D341Med (cell line): ENCODE results near the gene JMJD1C.
"Not testable (repeated sequence)": the region's sequence is repeated elsewhere in the genome, so short reads cannot be mapped to it uniquely, and the experiment has no call there.

Experiments used
- DNase-seq: peaks from one replicate; pipeline ENCODE4 v3.0.0; 2012; ENCODE audit warnings: low spot score

Gene JMJD1C

DNA sequence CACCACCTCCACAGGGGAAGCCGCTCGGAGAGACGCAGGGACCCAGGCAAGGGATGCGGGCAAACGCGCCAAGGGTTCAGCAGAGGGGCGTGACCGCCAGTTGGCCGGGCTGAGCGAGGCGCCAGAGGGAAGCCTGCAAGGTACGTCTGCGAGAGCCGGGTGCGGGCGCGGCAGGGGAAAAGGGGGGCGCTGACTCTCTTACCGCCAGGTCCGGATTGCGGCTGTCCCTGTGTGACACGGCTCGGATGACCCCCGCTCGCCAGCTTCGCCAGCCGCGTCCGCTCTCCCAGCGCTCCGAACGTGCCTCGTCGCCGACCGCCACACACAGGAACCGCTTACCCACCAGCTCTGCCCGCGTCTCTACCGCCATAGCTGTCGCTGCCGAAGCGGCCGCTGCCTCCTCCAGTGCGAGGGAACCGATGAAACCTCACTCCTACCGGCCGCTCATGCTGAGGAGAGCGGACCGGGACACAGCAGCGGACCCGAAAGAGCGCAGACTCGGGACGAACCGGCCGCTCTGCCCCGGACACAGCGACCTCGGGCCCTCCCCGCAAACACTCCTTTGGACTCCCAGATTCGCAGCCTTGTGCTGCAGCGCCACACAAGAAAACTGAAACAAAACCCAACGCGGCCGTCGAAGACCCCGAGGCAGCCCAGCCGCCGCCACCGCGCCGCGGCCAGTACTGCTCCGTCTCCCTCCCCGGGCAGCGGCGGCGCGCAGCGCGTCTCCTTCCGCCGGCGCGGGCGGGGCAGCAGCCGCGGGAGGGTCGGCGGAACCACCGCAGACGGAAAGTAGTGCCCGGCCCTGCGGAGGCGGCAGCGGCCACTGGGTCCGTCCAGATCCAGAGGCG is at the start of gene JMJD1C:
Gene JMJD1C (minus strand): TSS at position 685 of the 851 bp plus-strand sequence. CDS start 315 bp downstream, at position 370.
- peak; percentile 81 for DNase-seq

GRCh38 chr10:63515002-63515763 is 49.4 kb upstream of the JMJD1C start:
- DNase-seq: no peak

DNA sequence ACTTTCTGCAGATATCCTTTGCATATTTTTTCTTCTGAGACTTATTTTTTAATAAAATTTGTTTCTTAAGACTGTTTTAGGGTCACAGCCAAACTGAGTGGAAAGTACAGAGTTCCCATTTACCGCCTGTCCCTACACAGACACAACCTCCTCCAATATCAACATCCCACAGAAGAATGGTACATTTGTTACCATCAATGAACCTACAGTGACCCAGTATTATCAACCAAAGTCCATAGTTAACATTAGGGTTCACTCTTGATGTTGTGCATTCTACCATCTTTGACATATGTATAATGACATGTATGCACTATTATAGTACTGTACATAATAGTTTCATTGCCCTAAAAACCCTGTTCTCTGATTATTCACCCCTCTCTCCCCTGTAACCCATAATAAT is 40.8 kb upstream of the JMJD1C start:
- DNase-seq: no peak

- DNase-seq: no peak
Measured at GRCh38 chr10:63505562-63505961, 39.8 kb upstream of the JMJD1C start.

DNA sequence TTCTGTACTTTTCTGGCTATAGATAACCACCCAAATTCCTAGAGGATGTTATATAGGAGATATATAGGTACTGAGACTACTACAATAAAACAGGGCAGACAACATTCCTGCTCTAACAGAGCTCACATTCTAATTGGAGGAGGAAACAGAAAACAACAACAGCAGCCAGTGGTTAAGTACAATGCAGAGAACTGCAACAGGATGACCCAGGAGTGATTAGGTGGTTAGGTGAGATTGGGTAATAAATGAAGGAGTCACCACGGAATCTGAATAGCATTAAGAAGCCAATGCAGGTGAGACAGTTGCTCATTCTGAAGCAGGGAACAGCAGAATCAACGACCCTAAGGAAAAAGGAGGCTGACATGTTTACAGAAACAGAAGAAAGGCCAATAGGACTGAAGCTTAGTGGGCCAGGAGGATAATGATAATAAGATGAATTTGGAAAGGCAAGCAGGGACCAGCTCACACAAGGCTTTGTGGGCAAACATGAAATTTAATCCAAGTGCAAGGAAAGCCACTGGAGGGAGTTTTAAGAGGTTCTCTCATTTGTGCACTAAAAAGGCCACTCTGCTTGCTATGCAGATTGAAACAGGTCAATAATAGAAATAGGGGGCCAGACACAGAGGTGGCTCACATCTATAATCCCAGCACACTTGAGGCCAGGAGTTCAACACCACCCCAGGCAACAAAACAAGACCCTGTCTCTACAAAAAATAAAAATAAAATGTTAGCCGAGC is 38.5 kb upstream of the JMJD1C start:
- DNase-seq: no peak

GRCh38 chr10:63503395-63503794 is 37.6 kb upstream of the JMJD1C start:
- no peak for DNase-seq

DNA sequence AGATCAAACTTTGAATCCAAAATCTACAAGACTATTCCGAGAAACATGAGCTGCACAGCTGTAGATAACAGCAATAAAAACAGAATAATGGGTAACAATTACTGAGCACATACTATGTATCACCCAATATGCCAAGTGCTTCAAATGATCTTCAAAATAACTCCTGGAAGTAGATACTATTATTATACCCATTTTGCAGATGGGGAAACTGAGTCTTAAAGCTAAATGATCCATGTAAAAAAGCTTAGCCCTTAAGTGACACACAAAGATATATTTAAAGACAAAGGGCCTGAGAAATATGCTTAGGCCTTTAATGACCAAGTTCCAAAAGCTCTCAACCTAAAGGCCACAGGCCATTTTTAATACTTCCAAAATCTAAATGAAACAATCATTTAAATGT is 37.1 kb upstream of the JMJD1C start:
- no peak for DNase-seq

- no peak for DNase-seq
Measured at GRCh38 chr10:63501954-63502353, 36.2 kb upstream of the JMJD1C start.

- not testable (repeated sequence) for DNase-seq
Measured at GRCh38 chr10:63500551-63500950, 34.8 kb upstream of the JMJD1C start.

DNA sequence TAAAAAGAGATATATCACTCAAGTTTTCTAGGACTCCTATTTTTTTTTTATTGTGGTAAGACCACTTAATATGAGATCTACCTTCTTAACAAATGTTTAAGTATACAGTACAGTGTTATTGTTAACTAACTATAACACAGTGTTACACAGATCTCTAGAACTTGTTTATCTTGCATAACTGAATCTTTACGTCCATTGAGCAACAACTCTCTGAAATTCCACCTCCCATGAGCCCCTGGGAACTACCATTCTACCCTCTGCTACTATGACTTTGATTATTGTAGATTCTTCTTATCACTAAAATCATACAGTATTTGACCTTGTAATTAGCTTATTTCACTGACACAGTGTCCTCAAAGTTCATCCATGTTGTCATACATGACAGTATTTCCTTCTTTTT is 32.9 kb upstream of the JMJD1C start:
- DNase-seq: no peak

DNA sequence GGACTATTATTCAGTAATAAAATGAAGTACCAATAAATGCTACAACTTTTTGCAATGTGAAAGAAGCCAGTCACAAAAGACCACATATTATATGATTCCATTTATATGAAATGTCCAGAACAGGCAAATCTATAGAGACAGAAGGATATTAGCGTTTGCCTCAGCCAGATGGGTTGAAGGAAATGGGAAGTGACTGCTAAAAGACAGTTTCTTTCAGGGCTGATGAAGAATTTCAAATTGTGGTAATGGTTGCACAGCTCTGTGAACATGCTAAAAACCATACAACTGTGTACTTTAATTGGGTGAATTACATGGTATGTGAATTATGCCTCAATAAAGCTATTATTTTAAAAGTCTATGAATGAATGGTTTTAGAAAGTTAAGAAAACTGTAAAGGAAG is 31.5 kb upstream of the JMJD1C start:
- no peak for DNase-seq

- DNase-seq: no peak
Measured at GRCh38 chr10:63496561-63496960, 30.8 kb upstream of the JMJD1C start.

DNA sequence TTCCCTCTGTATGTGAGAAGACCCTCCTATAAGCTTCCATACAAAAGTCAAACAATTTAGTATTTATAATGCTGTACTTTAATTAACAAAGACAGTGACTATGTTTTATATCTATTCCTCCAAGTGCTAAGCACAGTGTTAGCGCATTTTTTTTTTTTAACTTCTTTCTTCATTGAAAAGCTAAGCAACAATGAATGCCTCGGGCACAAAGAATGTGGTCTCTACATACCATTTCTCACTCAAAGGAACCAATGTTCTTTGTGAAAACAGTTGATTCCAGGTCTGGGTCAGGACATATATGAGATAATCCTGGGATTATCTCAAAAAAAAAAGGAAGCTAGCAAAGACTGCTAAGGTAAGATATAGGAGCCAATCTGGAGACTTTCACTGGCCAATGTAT is 29.2 kb upstream of the JMJD1C start:
- DNase-seq: no peak

GRCh38 chr10:63493004-63493403 is 27.2 kb upstream of the JMJD1C start:
- no peak for DNase-seq

DNA sequence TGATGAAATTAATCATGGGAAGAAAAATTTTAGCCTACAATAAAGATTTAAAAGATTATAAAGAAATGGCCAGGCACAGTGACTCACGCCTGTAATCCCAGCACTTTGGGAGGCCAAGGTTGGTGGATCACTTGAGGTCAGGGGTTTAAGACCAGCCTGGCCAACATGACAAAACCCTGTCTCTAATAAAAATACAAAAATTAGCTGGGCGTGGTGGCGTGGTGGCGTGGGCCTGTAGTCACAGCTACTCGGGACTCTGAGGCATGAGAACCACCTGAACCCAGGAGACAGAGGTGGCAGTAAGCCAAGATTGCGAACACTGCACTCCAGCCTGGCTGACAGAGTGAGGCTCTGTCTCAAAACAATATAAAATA is 26.5 kb upstream of the JMJD1C start:
- DNase-seq: not testable (repeated sequence)

GRCh38 chr10:63491588-63492316 is 26.0 kb upstream of the JMJD1C start:
- no peak for DNase-seq

DNA sequence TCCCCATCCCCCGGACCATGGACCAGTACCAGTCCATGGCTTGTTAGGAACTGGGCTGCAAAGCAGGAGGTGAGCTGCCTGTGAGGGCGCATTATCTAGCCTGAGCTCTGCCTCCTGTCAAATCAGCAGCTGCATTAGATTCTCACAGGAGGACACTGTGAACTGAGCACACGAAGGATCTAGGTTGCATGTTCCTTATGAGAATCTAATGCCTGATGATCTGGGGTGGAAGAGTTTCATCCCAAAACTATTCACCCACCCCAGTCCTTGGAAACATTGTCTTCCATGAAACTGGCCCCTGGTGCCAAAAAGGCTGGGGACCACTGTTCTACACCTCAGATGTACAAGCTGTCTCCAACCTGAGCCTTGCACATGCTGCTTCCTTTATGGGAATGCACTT is 24.1 kb upstream of the JMJD1C start:
- DNase-seq: no peak

DNA sequence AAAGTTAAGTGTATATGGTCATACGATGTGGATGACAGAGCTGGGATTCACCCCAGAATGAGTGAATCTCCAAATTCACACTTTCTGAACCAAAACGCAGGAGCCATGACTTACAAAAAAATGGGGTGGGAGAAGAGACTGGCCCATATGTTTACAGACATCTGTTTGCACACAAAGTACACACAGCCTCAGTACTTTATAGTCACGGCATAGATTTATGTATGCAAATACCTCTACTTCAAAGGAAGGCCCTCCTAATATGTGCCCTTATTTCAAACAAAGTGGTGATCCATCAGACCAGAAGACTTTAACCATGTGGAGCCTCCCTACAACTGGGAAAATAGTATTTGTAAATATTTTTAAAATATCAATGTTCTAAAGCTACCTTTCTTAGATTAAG is 22.2 kb upstream of the JMJD1C start:
- DNase-seq: no peak

DNA sequence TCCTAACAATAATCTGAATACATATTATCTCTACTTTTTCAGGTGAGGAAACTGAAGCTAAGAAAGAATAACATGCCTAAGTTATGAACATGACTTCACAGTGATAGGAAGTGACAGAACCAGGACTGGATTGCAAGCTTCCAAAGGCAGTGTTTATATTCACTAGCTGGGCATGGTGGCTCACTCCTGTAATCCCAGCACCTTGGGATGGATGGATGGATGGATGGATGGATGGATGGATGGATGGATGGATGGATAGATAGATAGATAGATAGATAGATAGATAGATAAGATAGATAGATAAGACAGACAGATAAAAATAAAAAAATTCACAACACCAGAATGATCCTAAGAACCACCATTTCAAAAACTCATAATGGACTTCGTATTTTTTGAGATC is 18.2 kb upstream of the JMJD1C start:
- DNase-seq: no peak

GRCh38 chr10:63481815-63482421 is 16.1 kb upstream of the JMJD1C start:
- DNase-seq: no peak

GRCh38 chr10:63480237-63480636 is 14.5 kb upstream of the JMJD1C start:
- no peak for DNase-seq

DNA sequence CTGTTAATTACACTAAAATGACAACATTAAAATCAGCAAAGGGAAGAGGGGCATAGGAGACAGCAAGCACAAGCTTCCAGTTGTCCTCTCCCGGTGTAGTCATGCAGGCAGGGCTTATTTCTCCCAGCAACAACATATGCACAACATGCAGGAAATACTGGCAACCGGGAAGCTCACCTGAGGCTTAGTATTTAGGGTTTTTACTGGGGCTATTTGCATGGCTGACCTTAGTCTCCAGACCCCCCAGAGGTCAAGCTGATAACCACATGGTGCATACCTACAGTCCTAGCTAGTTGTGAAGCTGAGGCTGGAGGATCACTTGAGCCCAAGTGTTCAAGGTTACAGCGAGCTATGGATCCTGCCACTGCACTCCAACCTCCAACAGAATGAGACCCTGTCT is 12.8 kb upstream of the JMJD1C start:
- no peak for DNase-seq
